CD4-positive, CD25-positive, alpha-beta regulatory T cell (primary cell): Measurements from ENCODE around the gene CXCL5. TPM values are rescaled to one million over a fixed set of nuclear protein-coding genes. Genes with fewer than 3 reads are reported as not detected.
"Not testable (repeated sequence)": the region's sequence is repeated elsewhere in the genome, so short reads cannot be mapped to it uniquely, and the experiment has no call there.

Experiments used
- ATAC-seq, 2 donors: fragments of 150-1000 bp; cut with Tn5 transposase; one replicate each; pipeline ENCODE4 v1.10.0; 2021; ENCODE audit warnings: low read depth in 2 of 2, moderate number of reproducible peaks in 2 of 2, moderate library complexity in 1 of 2
- DNase-seq, 3 donors: peaks; one replicate each; pipeline versions ENCODE4 v3.0.0 to v3.0.0-alpha.2; 2012 to 2022; ENCODE audit warnings: mixed read lengths in 1 of 3
- H3K27ac ChIP-seq: one replicate; pipeline ENCODE4 v1.7.0; 2013; ENCODE audit warnings: mild to moderate bottlenecking, low read length; ENCODE audit not compliant: insufficient read depth, poor library complexity, severe bottlenecking
- H3K27me3 ChIP-seq: one replicate; pipeline ENCODE4 v1.7.0; 2013; ENCODE audit warnings: low read length; ENCODE audit not compliant: control insufficient read depth, insufficient read depth
- H3K36me3 ChIP-seq: one replicate; pipeline ENCODE4 v1.7.0; 2013; ENCODE audit warnings: mild to moderate bottlenecking, low read length, moderate library complexity; ENCODE audit not compliant: control insufficient read depth, insufficient read depth
- H3K4me1 ChIP-seq: 2 replicates; pipeline ENCODE4 v1.7.0; 2013; ENCODE audit warnings: mild to moderate bottlenecking, low read length; ENCODE audit not compliant: insufficient read depth, control insufficient read depth, poor library complexity, severe bottlenecking
- H3K4me3 ChIP-seq: one replicate; pipeline ENCODE4 v1.7.0; 2013; ENCODE audit warnings: low read depth, mild to moderate bottlenecking, low read length, moderate library complexity
- H3K9me3 ChIP-seq, 2 experiments: 1 replicate in 1 of 2; 2 replicates in 1 of 2; pipeline ENCODE4 v1.7.0; 2013; ENCODE audit warnings: low read length in 2 of 2, mild to moderate bottlenecking in 1 of 2, moderate library complexity in 1 of 2; ENCODE audit not compliant: control insufficient read depth in 2 of 2
- H3K27ac Mint-ChIP-seq, 3 donors: one replicate each; pipeline ENCODE4 v1.8.0; 2020 to 2022; ENCODE audit warnings: mild to moderate bottlenecking in 3 of 3, mixed read lengths in 3 of 3, moderate library complexity in 2 of 3
- H3K27me3 Mint-ChIP-seq: one replicate; pipeline ENCODE4 v1.8.0; 2022; ENCODE audit warnings: mild to moderate bottlenecking, mixed read lengths
- H3K36me3 Mint-ChIP-seq: one replicate; pipeline ENCODE4 v1.8.0; 2020; ENCODE audit warnings: mixed read lengths
- H3K4me1 Mint-ChIP-seq, 4 donors: one replicate each; pipeline ENCODE4 v1.8.0; 2020 to 2022; ENCODE audit warnings: mixed read lengths in 4 of 4, mild to moderate bottlenecking in 1 of 4
- H3K4me3 Mint-ChIP-seq, 4 donors: one replicate each; pipeline ENCODE4 v1.8.0; 2020 to 2022; ENCODE audit warnings: mild to moderate bottlenecking in 4 of 4, mixed read lengths in 4 of 4, moderate library complexity in 3 of 4
- H3K9me3 Mint-ChIP-seq, 7 donors: one replicate each; pipeline ENCODE4 v1.8.0; 2020 to 2022; ENCODE audit warnings: mixed read lengths in 7 of 7, mild to moderate bottlenecking in 3 of 7, moderate library complexity in 2 of 7
- polyA plus RNA-seq, 4 donors: library from polyadenylated mRNA; unstranded; fragments of 300-500 nt; fragmentation: Illumina TruSeq; gene quantifications; one replicate each; pipeline ENCODE4 v1.2.3, GENCODE V29; 2021
- total RNA-seq: library from RNA; stranded (reverse); gene quantifications from one replicate; pipeline ENCODE4 v1.2.3, GENCODE V29; 2022

Gene CXCL5
- total and polyA plus RNA-seq, 5 donors from 2014 or later, result 0.59 TPM; not detected in 4

- H3K9me3 ChIP-seq, H3K4me1 ChIP-seq, H3K27me3 Mint-ChIP-seq, H3K4me1 Mint-ChIP-seq, H3K36me3 ChIP-seq, H3K27me3 ChIP-seq, H3K27ac Mint-ChIP-seq, ATAC-seq, H3K4me3 Mint-ChIP-seq, H3K4me3 ChIP-seq, H3K9me3 Mint-ChIP-seq, DNase-seq, H3K36me3 Mint-ChIP-seq, H3K27ac ChIP-seq: not testable (repeated sequence)
Observed at GRCh38 chr4:73981175-73981574, 17.3 kb downstream of the CXCL5 start.

- ATAC-seq (no peak), DNase-seq (no peak)
- Histone ChIP-seq H3K27me3 (no peaks in the 10 kb centered on the region), H3K4me3 (no peak overlapping the region), H3K9me3 (no peaks in the 10 kb centered on the region), H3K27ac (no peak overlapping the region), H3K36me3 (no peaks in the 10 kb centered on the region), H3K4me1 (no peaks in the 10 kb centered on the region)
- Mint-ChIP-seq H3K27me3 (no peaks in the 10 kb centered on the region), H3K36me3 (no peaks in the 10 kb centered on the region), H3K9me3 (peaks cover 0 to 14% (median 0%) of the 10 kb centered on the region in 7 donors), H3K4me3 (no peak overlapping the region), H3K27ac (no peak overlapping the region), H3K4me1 (no peaks in the 10 kb centered on the region)
Observed at GRCh38 chr4:73979407-73979957, 19.0 kb downstream of the CXCL5 start.

GRCh38 chr4:73978886-73979285 lies 19.6 kb downstream of the CXCL5 start:
- Histone ChIP-seq H3K4me1 (no peaks in the 10 kb centered on the region), H3K9me3 (no peaks in the 10 kb centered on the region), H3K4me3 (no peak overlapping the region), H3K36me3 (no peaks in the 10 kb centered on the region), H3K27me3 (no peaks in the 10 kb centered on the region), H3K27ac (no peak overlapping the region)
- ATAC-seq (no peak), DNase-seq (no peak)
- no peaks in the 10 kb centered on the region for H3K27me3 Mint-ChIP-seq
- H3K4me3 Mint-ChIP-seq, result no peak overlapping the region
- H3K27ac Mint-ChIP-seq, result no peak overlapping the region
- H3K9me3 Mint-ChIP-seq, result peaks cover 0 to 17% (median 0%) of the 10 kb centered on the region in 7 donors
- H3K4me1 Mint-ChIP-seq, result no peaks in the 10 kb centered on the region
- no peaks in the 10 kb centered on the region for H3K36me3 Mint-ChIP-seq

GRCh38 chr4:73976716-73977115 lies 21.8 kb downstream of the CXCL5 start:
- no peaks in the 10 kb centered on the region for H3K36me3 Mint-ChIP-seq
- no peak overlapping the region for H3K27ac ChIP-seq
- ATAC-seq, result no peak

GRCh38 chr4:73976217-73976616 lies 22.3 kb downstream of the CXCL5 start:
- ATAC-seq (no peak), DNase-seq (no peak)
- Mint-ChIP-seq H3K27me3 (no peaks in the 10 kb centered on the region), H3K9me3 (peaks cover 0 to 32% (median 7%) of the 10 kb centered on the region in 7 donors), H3K4me1 (no peaks in the 10 kb centered on the region), H3K27ac (no peak overlapping the region), H3K36me3 (no peaks in the 10 kb centered on the region), H3K4me3 (no peak overlapping the region)
- H3K27me3 ChIP-seq, result no peaks in the 10 kb centered on the region
- H3K9me3 ChIP-seq, result no peaks in the 10 kb centered on the region
- no peaks in the 10 kb centered on the region for H3K36me3 ChIP-seq
- no peak overlapping the region for H3K27ac ChIP-seq
- no peak overlapping the region for H3K4me3 ChIP-seq
- no peaks in the 10 kb centered on the region for H3K4me1 ChIP-seq

More at GRCh38 chr4:73976716-73977115, 21.8 kb downstream of the CXCL5 start:
- no peaks in the 10 kb centered on the region for H3K9me3 ChIP-seq
- no peak for DNase-seq
- no peak overlapping the region for H3K4me3 ChIP-seq
- no peaks in the 10 kb centered on the region for H3K4me1 ChIP-seq
- Mint-ChIP-seq H3K4me3 (no peak overlapping the region), H3K4me1 (no peaks in the 10 kb centered on the region), H3K27ac (no peak overlapping the region), H3K9me3 (peaks cover 0 to 30% (median 7%) of the 10 kb centered on the region in 7 donors), H3K27me3 (no peaks in the 10 kb centered on the region)
- H3K36me3 ChIP-seq, result no peaks in the 10 kb centered on the region
- no peaks in the 10 kb centered on the region for H3K27me3 ChIP-seq

- no peak for DNase-seq
- Mint-ChIP-seq H3K9me3 (peaks cover 0 to 46% (median 7%) of the 10 kb centered on the region in 7 donors), H3K36me3 (no peaks in the 10 kb centered on the region), H3K27ac (no peak overlapping the region), H3K27me3 (no peaks in the 10 kb centered on the region), H3K4me1 (no peaks in the 10 kb centered on the region), H3K4me3 (no peak overlapping the region)
- no peak overlapping the region for H3K27ac ChIP-seq
- H3K9me3 ChIP-seq, result no peaks in the 10 kb centered on the region
- no peaks in the 10 kb centered on the region for H3K36me3 ChIP-seq
- no peak overlapping the region for H3K4me3 ChIP-seq
- no peaks in the 10 kb centered on the region for H3K4me1 ChIP-seq
- ATAC-seq, result no peak
- H3K27me3 ChIP-seq, result no peaks in the 10 kb centered on the region
Observed at GRCh38 chr4:73974352-73974751, 24.1 kb downstream of the CXCL5 start.

- Histone ChIP-seq H3K27ac (no peak overlapping the region), H3K36me3 (no peaks in the 10 kb centered on the region), H3K4me3 (no peak overlapping the region), H3K9me3 (no peaks in the 10 kb centered on the region), H3K27me3 (no peaks in the 10 kb centered on the region), H3K4me1 (no peaks in the 10 kb centered on the region)
- Mint-ChIP-seq H3K9me3 (peaks cover 0 to 41% (median 7%) of the 10 kb centered on the region in 7 donors), H3K27ac (no peak overlapping the region), H3K36me3 (no peaks in the 10 kb centered on the region), H3K27me3 (no peaks in the 10 kb centered on the region), H3K4me3 (no peak overlapping the region), H3K4me1 (no peaks in the 10 kb centered on the region)
- ATAC-seq (no peak), DNase-seq (no peak)
Observed at GRCh38 chr4:73970945-73971344, 27.5 kb downstream of the CXCL5 start.

GRCh38 chr4:73970011-73970410 lies 28.5 kb downstream of the CXCL5 start:
- Histone ChIP-seq H3K27me3 (no peaks in the 10 kb centered on the region), H3K4me3 (no peak overlapping the region), H3K36me3 (no peaks in the 10 kb centered on the region), H3K9me3 (no peaks in the 10 kb centered on the region), H3K27ac (no peak overlapping the region), H3K4me1 (no peaks in the 10 kb centered on the region)
- Mint-ChIP-seq H3K4me1 (no peaks in the 10 kb centered on the region), H3K4me3 (no peak overlapping the region), H3K27me3 (no peaks in the 10 kb centered on the region), H3K9me3 (peaks cover 0 to 36% (median 7%) of the 10 kb centered on the region in 7 donors), H3K36me3 (no peaks in the 10 kb centered on the region), H3K27ac (no peak overlapping the region)
- ATAC-seq (no peak), DNase-seq (no peak)
